Mammary epithelial cell (primary cell): ENCODE measurements around the gene RFPL3.

Experiments
- CTCF ChIP-seq, 2 donors: IDR thresholded peaks in 1 of 2; conservative IDR thresholded peaks in 1 of 2; 2 replicates each; pipeline ENCODE4 v1.5.1; 2011 to 2012; ENCODE audit warnings: inconsistent platforms in 2 of 2, low read length in 2 of 2, mild to moderate bottlenecking in 2 of 2, control low read depth in 1 of 2, low read depth in 1 of 2; ENCODE audit not compliant: insufficient read depth in 1 of 2; ENCODE audit errors: extremely low read depth in 1 of 2
- EZH2 ChIP-seq: IDR thresholded peaks from 2 replicates; pipeline ENCODE4 v1.6.1; 2012; ENCODE audit warnings: low read length, inconsistent platforms, borderline replicate concordance

DNA sequence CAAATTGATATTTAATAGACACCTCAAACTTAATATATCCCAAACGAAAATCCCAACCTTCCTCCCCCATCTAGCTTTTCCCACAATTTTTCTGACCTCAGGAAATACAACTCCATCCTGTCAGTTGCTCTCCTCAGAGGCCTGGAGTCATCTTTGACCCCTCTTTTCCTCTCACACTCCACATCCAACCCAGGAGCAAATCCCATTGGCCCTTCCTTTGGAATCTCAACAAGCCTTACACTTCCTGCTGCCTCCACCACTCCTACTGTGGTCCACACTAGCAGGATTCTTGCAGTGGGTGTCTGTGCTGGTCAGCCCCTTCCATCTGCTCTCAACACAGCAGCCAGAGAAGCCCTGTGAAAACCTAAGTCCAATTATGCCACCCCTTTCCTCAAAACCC, 39.3 kb upstream of the RFPL3 start:
- no peak for TF ChIP-seq CTCF (conservative IDR thresholded peaks at IDR 0.05 in 1 of 2, IDR thresholded peaks at IDR 0.05 in 1 of 2; ENCODE audit: extremely low read depth in 1 of 2, insufficient read depth in 1 of 2, low read depth in 1 of 2, low read length in 2 of 2)
- no peak for TF ChIP-seq EZH2
